K562 (cell line): ENCODE measurements around the gene GALE. TPM values are rescaled to one million over a fixed set of nuclear protein-coding genes. Genes with fewer than 3 reads are reported as not detected.

Experiments
- CEBPB ChIP-seq: fragments of 450-650 bp; IDR thresholded peaks from 2 replicates; pipeline ENCODE4 v1.6.1; 2016; ENCODE audit warnings: missing genetic modification characterization, missing compliant biosample characterization
- CEBPG ChIP-seq, 3 experiments: fragments of 200-800 bp in 1 of 3; sonication (Bioruptor generic) in 1 of 3; sonication (generic) in 1 of 3; formaldehyde crosslinking in 1 of 3; IDR thresholded peaks in 2 of 3; conservative IDR thresholded peaks in 1 of 3; 2 replicates each; pipeline versions ENCODE4 v1.6.1 to v1.8.0; 2016 to 2022; ENCODE audit warnings: missing compliant biosample characterization in 2 of 3, missing genetic modification characterization in 2 of 3, mild to moderate bottlenecking in 1 of 3, missing genetic modification reagents in 1 of 3
- UBTF ChIP-seq, 2 experiments: IDR thresholded peaks; 2 replicates each; pipeline ENCODE4 v1.6.1; 2012; ENCODE audit warnings: improper control_type of control experiment in 2 of 2, low read depth in 2 of 2, low read length in 2 of 2, borderline replicate concordance in 1 of 2
- ZNF395 ChIP-seq: fragments of 200-800 bp; sonication (Bioruptor generic); IDR thresholded peaks from 2 replicates; pipeline ENCODE4 v1.6.1; 2017; ENCODE audit warnings: missing genetic modification characterization, missing compliant biosample characterization
- ZNF589 ChIP-seq: fragments of 200-800 bp; sonication (Bioruptor generic); IDR thresholded peaks from 2 replicates; pipeline ENCODE4 v1.6.1; 2016; ENCODE audit warnings: low read depth, missing genetic modification characterization, missing compliant biosample characterization
- ZNF592 ChIP-seq: fragments of 450-650 bp; IDR thresholded peaks from 2 replicates; pipeline ENCODE4 v1.6.1; 2017; ENCODE audit warnings: antibody characterized with exemption, mild to moderate bottlenecking
- ZNF766 ChIP-seq: fragments of 200-800 bp; sonication (Bioruptor generic); conservative IDR thresholded peaks from 2 replicates; pipeline ENCODE4 v1.6.1; 2016; ENCODE audit warnings: missing genetic modification characterization, missing compliant biosample characterization
- polyA plus RNA-seq, 8 experiments: library from polyadenylated mRNA; depleted of rRNA in 4 of 8; stranded (reverse) in 5 of 8; unstranded in 3 of 8; fragments of >200 nt; fragmentation: Nextera tagmentation in 2 of 8; fragmentation: Illumina TruSeq in 1 of 8; extraction: Ambion mirVana in 2 of 8; extraction: Trizol in 1 of 8; gene quantifications; 2 replicates each; pipeline versions ENCODE4 v1.2.1 to v1.2.3, GENCODE V29; 2011 to 2014; ENCODE audit warnings: inconsistent platforms in 1 of 8, missing spikeins in 1 of 8
- total RNA-seq, 7 experiments: library from RNA; depleted of rRNA in 6 of 7; stranded (reverse); fragments of >200 nt in 6 of 7; fragmentation: Illumina TruSeq in 2 of 7; extraction: Trizol in 2 of 7; gene quantifications; 2 replicates each; pipeline versions ENCODE4 v1.2.1 to v1.2.3, GENCODE V29; 2011 to 2021; ENCODE audit warnings: low replicate concordance in 1 of 7

Gene GALE
- total and polyA plus RNA-seq, 9 of the 15 experiments (the other 6 are each of a cell fraction or from before 2014, with no cell fraction given), result 8.4 to 139 (median 88.3) TPM

GRCh38 chr1:23801338-23801748 is 789 bp upstream of the GALE start (continued):
- TF ChIP-seq UBTF (IDR thresholded peaks at IDR 0.05; ENCODE audit: borderline replicate concordance in 1 of 2, low read depth in 2 of 2, low read length in 2 of 2) (0 out of 4 replicates have a peak, but pooled peaks of 1 of the 2 experiments have one; percentile 15), ZNF589 (CRISPR knock-in tag) (peak; percentile 65; the same call in 1 of the 2 replicates), CEBPB (peak; percentile 85), ZNF766 (0 out of 2 replicates have a peak, but pooled peaks have one; percentile 31), CEBPG (CRISPR knock-in tag; IDR thresholded peaks at IDR 0.05) (peak; percentile 55; the same call in 1 of the 2 replicates), CEBPG (tag; conservative IDR thresholded peaks at IDR 0.05 in 1 of 2, IDR thresholded peaks at IDR 0.05 in 1 of 2) (peak in 1 of 2 experiments; percentile 68; a peak in 3 of 4 replicates), ZNF592 (0 out of 2 replicates have a peak, but pooled peaks have one; percentile 37), ZNF395 (CRISPR knock-in tag) (peak; percentile 1; the same call in 1 of the 2 replicates)
